GM21576 (cell line): ENCODE measurements around the gene NPY2R.

Source experiments
- ATAC-seq: cut with Tn5 transposase; IDR thresholded peaks from one replicate; pipeline ENCODE4 v1.9.1; 2021; ENCODE audit warnings: mild to moderate bottlenecking, moderate library complexity; ENCODE audit not compliant: unreplicated experiment

NPY2R gene

GRCh38 chr4:155208258-155209054, at the start of gene NPY2R:
NPY2R (plus strand) TSS chr4:155208636; CDS start chr4:155213940, 5,304 bp downstream.
- no peak for ATAC-seq

- no peak for ATAC-seq
These were observed 47.1 kb upstream of the NPY2R start for GRCh38 chr4:155161357-155161756.

- no peak for ATAC-seq
These were observed 43.7 kb upstream of the NPY2R start for GRCh38 chr4:155164718-155165117.

GRCh38 chr4:155170569-155170968, 37.9 kb upstream of the NPY2R start:
- ATAC-seq = no peak

GRCh38 chr4:155173371-155173770, 35.1 kb upstream of the NPY2R start:
- no peak for ATAC-seq

GRCh38 chr4:155174668-155175067, 33.8 kb upstream of the NPY2R start:
- no peak for ATAC-seq

GRCh38 chr4:155179216-155179615, 29.2 kb upstream of the NPY2R start:
- no peak for ATAC-seq

GRCh38 chr4:155186972-155187371, 21.5 kb upstream of the NPY2R start:
- ATAC-seq = no peak

- no peak for ATAC-seq
These were observed 20.4 kb upstream of the NPY2R start for GRCh38 chr4:155187989-155188388.

- ATAC-seq = no peak
These were observed 18.3 kb upstream of the NPY2R start for GRCh38 chr4:155190099-155190498.

- ATAC-seq = no peak
These were observed 10.7 kb upstream of the NPY2R start for GRCh38 chr4:155197757-155198156.

GRCh38 chr4:155207534-155208257, 740 bp upstream of the NPY2R start:
- ATAC-seq = no peak

- ATAC-seq = no peak
These were observed 11.6 kb downstream of the NPY2R start for GRCh38 chr4:155220025-155220424.

- ATAC-seq = no peak
These were observed 18.7 kb downstream of the NPY2R start for GRCh38 chr4:155227131-155227530.

GRCh38 chr4:155228713-155229112, 20.3 kb downstream of the NPY2R start:
- ATAC-seq = no peak

GRCh38 chr4:155232432-155232831, 24.0 kb downstream of the NPY2R start:
- ATAC-seq = no peak

- ATAC-seq = no peak
These were observed 25.8 kb downstream of the NPY2R start for GRCh38 chr4:155234206-155234605.

GRCh38 chr4:155237567-155237966, 29.1 kb downstream of the NPY2R start:
- no peak for ATAC-seq

GRCh38 chr4:155241225-155241624, 32.8 kb downstream of the NPY2R start:
- no peak for ATAC-seq

GRCh38 chr4:155241664-155242063, 33.2 kb downstream of the NPY2R start:
- no peak for ATAC-seq

- no peak for ATAC-seq
These were observed 36.7 kb downstream of the NPY2R start for GRCh38 chr4:155245105-155245504.
